GM06990 (cell line): Measurements from ENCODE around the gene LBH.

Source experiments
- DNase-seq: peaks from one replicate; pipeline ENCODE4 v3.0.0-alpha.2; 2011; ENCODE audit not compliant: insufficient read length; ENCODE audit errors: extremely low read depth
- H3K27me3 ChIP-seq: replicated peaks from 2 replicates; pipeline ENCODE4 v1.6.0; 2011; ENCODE audit warnings: low read length; ENCODE audit not compliant: control insufficient read depth, insufficient read depth
- H3K36me3 ChIP-seq: 2 replicates; pipeline ENCODE4 v1.5.1; 2011; ENCODE audit warnings: low read length; ENCODE audit not compliant: control insufficient read depth, insufficient read depth
- H3K4me3 ChIP-seq: replicated peaks from 2 replicates; pipeline ENCODE4 v1.5.1; 2011; ENCODE audit warnings: low read depth, mild to moderate bottlenecking, control low read depth, low read length
- CTCF ChIP-seq: IDR thresholded peaks from 2 replicates; pipeline ENCODE4 v1.5.1; 2011; ENCODE audit warnings: low read length, control low read depth, mild to moderate bottlenecking, inconsistent platforms; ENCODE audit not compliant: insufficient read depth, poor library complexity, severe bottlenecking

LBH gene

GRCh38 chr2:30308280-30308679 lies 76.9 kb downstream of the LBH start:
- no peak for TF ChIP-seq CTCF

More at GRCh38 chr2:30308280-30308679, 76.9 kb downstream of the LBH start:
- Histone ChIP-seq H3K36me3 (no peaks in the 10 kb centered on the region), H3K27me3 (no peaks in the 10 kb centered on the region), H3K4me3 (no peak overlapping the region)
- DNase-seq = no peak
